Measurements from ENCODE around the gene PCDHA8. TPM values are rescaled to one million over a fixed set of nuclear protein-coding genes. Genes with fewer than 3 reads are reported as not detected.
"Not testable (repeated sequence)": the region's sequence is repeated elsewhere in the genome, so short reads cannot be mapped to it uniquely, and the experiment has no call there.

PCDHA8 gene
- polyA plus RNA-seq, 1 donor, result 0.17 TPM

GRCh38 chr5:140829511-140830501 lies 11.2 kb upstream of the PCDHA8 start:
- DNase-seq, result not testable (repeated sequence)

GRCh38 chr5:140833993-140834392 lies 7.0 kb upstream of the PCDHA8 start, which contains the start of gene PCDHA7:
TSS of gene PCDHA7 (plus strand) at chr5:140834269. CDS start at chr5:140834384, 115 bp downstream.
- no peak for DNase-seq

GRCh38 chr5:140834439-140835008 lies 6.5 kb upstream of the PCDHA8 start:
- not testable (repeated sequence) for DNase-seq

- no peak for DNase-seq
Observed at GRCh38 chr5:140835622-140836510, 5.1 kb upstream of the PCDHA8 start.

GRCh38 chr5:140842798-140843733 lies 2.1 kb downstream of the PCDHA8 start:
- DNase-seq, result no peak

- DNase-seq, result not testable (repeated sequence)
Observed at GRCh38 chr5:140848139-140849102, 7.4 kb downstream of the PCDHA8 start, which contains the start of gene PCDHA9. TSS of gene PCDHA9 (plus strand) at chr5:140848382. CDS start at chr5:140848496, 114 bp downstream.

GRCh38 chr5:140849831-140850634 lies 9.0 kb downstream of the PCDHA8 start:
- DNase-seq, result not testable (repeated sequence)

- no peak for DNase-seq
Observed at GRCh38 chr5:140855772-140856674, 15.0 kb downstream of the PCDHA8 start, which contains the start of gene PCDHA10. TSS of gene PCDHA10 (plus strand) at chr5:140855897. CDS start at chr5:140856049, 152 bp downstream.

- DNase-seq, result no peak
Observed at GRCh38 chr5:140857177-140857986, 16.4 kb downstream of the PCDHA8 start.

- DNase-seq, result no peak
Observed at GRCh38 chr5:140857987-140858240, 16.9 kb downstream of the PCDHA8 start.

GRCh38 chr5:140862441-140863295 lies 21.7 kb downstream of the PCDHA8 start:
- DNase-seq, result no peak

GRCh38 chr5:140868721-140869554 lies 28.0 kb downstream of the PCDHA8 start, which contains the start of gene PCDHA11:
TSS of gene PCDHA11 (plus strand) at chr5:140868957. CDS start at chr5:140869104, 147 bp downstream.
- DNase-seq, result no peak

GRCh38 chr5:140869555-140869886 lies 28.5 kb downstream of the PCDHA8 start:
- no peak for DNase-seq

GRCh38 chr5:140870221-140871201 lies 29.5 kb downstream of the PCDHA8 start:
- DNase-seq, result no peak

Measured in left kidney (tissue), 2 donors.